ENCODE results near the gene TTLL12.

Gene TTLL12

GRCh38 chr22:43163241-43163795 is 23.6 kb downstream of the TTLL12 start:
- H3K4me3 ChIP-seq (ENCODE audit: low read length): no peak overlapping the region
- DNase-seq (ENCODE audit: low read depth): no peak
- TF ChIP-seq CTCF (IDR thresholded peaks at IDR 0.05; ENCODE audit: insufficient read depth, low read depth, low read length, missing control alignments): no peak

GRCh38 chr22:43162412-43163150 is 24.4 kb downstream of the TTLL12 start:
- no peak for DNase-seq (ENCODE audit: low read depth)

GRCh38 chr22:43160497-43161126 is 26.3 kb downstream of the TTLL12 start:
- DNase-seq (ENCODE audit: low read depth): no peak
- no peak overlapping the region for H3K4me3 ChIP-seq (ENCODE audit: low read length)
- TF ChIP-seq CTCF (IDR thresholded peaks at IDR 0.05; ENCODE audit: insufficient read depth, low read depth, low read length, missing control alignments): no peak

More at GRCh38 chr22:43162412-43163150, 24.4 kb downstream of the TTLL12 start:
- H3K4me3 ChIP-seq (ENCODE audit: low read length): no peak overlapping the region
- no peak for TF ChIP-seq CTCF (IDR thresholded peaks at IDR 0.05; ENCODE audit: insufficient read depth, low read depth, low read length, missing control alignments)

- DNase-seq (ENCODE audit: low read depth): no peak
Observed at GRCh38 chr22:43159484-43160178, 27.3 kb downstream of the TTLL12 start.

GRCh38 chr22:43158778-43159483 is 28.0 kb downstream of the TTLL12 start:
- no peak for DNase-seq (ENCODE audit: low read depth)
- TF ChIP-seq CTCF (IDR thresholded peaks at IDR 0.05; ENCODE audit: insufficient read depth, low read depth, low read length, missing control alignments): no peak
- no peak overlapping the region for H3K4me3 ChIP-seq (ENCODE audit: low read length)

More at GRCh38 chr22:43159484-43160178, 27.3 kb downstream of the TTLL12 start:
- no peak overlapping the region for H3K4me3 ChIP-seq (ENCODE audit: low read length)
- peak; percentile 57 for TF ChIP-seq CTCF (IDR thresholded peaks at IDR 0.05; ENCODE audit: insufficient read depth, low read depth, low read length, missing control alignments)

GRCh38 chr22:43157874-43158546 is 28.9 kb downstream of the TTLL12 start:
- no peak for TF ChIP-seq CTCF (IDR thresholded peaks at IDR 0.05; ENCODE audit: insufficient read depth, low read depth, low read length, missing control alignments)
- no peak for DNase-seq (ENCODE audit: low read depth)
- no peak overlapping the region for H3K4me3 ChIP-seq (ENCODE audit: low read length)

Data from epithelial cell of esophagus (primary cell).